HG03103 (cell line): ENCODE results near the gene PRKCD.

ENCODE experiments used
- ATAC-seq: cut with Tn5 transposase; IDR thresholded peaks from one replicate; pipeline ENCODE4 v1.9.1; 2021; ENCODE audit warnings: low read depth; ENCODE audit not compliant: unreplicated experiment

The PRKCD gene

GRCh38 chr3:53169045-53169831 lies 8.2 kb downstream of the PRKCD start:
- ATAC-seq = no peak

GRCh38 chr3:53169832-53170324 lies 8.9 kb downstream of the PRKCD start:
- ATAC-seq = no peak

DNA sequence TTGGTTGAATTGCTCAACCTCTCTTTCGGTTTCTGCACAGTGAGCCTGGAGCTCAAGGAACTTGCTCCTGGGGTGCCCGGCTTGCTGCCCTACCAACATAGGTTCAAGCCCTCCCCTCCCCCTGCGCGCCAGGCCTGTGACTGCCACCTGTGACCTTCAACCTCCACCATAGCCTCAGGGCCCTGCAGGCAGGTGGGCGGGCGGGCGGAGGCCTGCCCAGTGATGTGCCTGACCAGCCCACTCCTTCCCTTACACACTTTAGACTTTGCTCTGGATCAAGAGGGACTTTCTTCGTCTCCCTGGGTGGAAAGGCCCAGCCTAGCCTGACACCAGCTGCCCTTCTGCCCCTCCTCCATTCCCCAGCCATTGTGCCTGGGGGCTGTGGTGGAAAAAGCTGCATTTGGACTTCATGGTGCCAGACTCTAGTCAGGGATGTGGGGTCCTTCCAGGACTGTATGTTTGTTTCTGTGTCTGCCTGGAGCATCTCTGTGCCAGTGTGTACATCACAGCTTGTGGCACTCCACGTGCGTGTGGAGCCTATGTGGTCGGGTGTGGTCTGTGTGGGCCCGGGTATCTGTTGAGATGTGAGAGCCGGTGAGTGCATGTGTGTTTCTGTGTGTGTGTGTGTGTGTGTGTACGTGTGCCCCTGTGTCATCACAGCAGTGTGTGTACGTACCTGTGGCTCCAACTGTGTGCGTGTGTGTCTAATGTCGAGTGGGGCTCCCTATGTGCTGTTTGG lies 9.5 kb downstream of the PRKCD start:
- no peak for ATAC-seq

DNA sequence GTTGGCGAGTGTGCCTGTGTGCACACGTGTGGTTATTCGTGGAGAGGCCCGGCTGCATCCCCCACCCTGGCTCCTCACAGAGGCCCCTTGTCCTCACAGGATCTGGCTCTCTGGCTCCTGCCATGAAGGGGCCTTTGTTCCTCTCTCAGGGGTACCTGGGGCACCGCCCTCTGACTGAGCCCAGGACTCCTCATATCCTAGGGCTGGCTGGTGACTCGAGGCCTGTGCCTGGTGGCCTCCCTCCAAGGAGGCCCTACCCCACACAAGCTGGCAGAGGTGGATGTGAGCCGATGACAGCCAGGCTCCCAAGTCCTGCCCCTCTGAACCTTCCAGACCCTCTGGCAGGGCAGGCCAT lies 10.0 kb downstream of the PRKCD start:
- no peak for ATAC-seq

GRCh38 chr3:53171827-53172505 lies 11.0 kb downstream of the PRKCD start:
- ATAC-seq = no peak

- no peak for ATAC-seq
Measured at GRCh38 chr3:53173107-53173506, 12.1 kb downstream of the PRKCD start.

GRCh38 chr3:53174346-53175250 lies 13.6 kb downstream of the PRKCD start:
- ATAC-seq = peak; percentile 51

DNA sequence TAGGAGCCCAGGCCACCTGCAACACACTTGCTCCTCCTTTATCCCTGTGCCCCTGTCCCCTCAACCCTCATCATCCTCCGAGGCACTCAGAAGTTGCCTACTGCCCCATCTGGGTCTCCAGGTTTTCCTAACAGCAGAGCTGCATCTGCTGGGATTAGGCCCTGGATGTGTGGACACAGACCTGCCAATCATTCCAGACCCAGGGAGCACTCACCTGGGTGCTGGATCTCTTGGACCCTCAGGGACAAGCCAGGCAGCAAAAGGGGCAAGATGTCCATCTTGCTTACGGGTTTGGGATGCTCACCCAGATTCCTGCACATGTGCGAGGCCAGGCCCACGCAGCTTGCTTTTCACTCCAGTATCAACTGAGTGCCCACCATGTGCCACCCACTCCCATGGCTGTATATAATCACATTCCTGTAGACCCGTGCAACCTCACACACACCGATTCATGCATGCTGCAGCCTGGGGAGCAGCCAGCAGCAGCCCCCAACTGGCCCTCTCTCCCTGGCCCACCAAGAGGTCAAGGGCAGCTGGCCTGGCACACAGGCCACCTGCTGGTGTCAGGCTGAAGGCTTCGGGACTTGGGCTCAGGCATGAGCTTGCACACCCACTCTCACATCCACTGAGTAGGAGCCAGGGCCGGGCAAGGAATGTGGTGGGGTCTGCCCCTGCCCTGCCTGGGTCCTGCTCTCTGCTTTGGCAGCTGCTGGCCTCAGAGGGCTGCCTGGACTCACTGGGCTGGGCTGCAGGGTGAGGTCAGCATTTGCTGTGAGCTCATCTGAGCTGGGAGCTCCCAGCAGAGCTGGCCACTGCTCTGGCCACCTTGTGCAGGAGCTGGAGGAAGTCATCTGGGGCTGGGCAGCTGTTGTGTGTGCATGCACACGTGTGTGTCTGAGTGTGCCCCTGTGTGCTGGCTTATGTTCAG lies 14.9 kb downstream of the PRKCD start:
- ATAC-seq = no peak

- no peak for ATAC-seq
Measured at GRCh38 chr3:53178246-53178645, 17.2 kb downstream of the PRKCD start.

GRCh38 chr3:53179580-53179979 lies 18.6 kb downstream of the PRKCD start:
- ATAC-seq = no peak

GRCh38 chr3:53180305-53181023 lies 19.5 kb downstream of the PRKCD start:
- peak; percentile 94 for ATAC-seq

GRCh38 chr3:53181024-53181371 lies 20.0 kb downstream of the PRKCD start:
- ATAC-seq = no peak

- no peak for ATAC-seq
Measured at GRCh38 chr3:53181528-53181927, 20.5 kb downstream of the PRKCD start.

GRCh38 chr3:53182764-53183355 lies 21.9 kb downstream of the PRKCD start:
- ATAC-seq = no peak

- no peak for ATAC-seq
Measured at GRCh38 chr3:53183514-53183913, 22.5 kb downstream of the PRKCD start.

GRCh38 chr3:53184701-53185100 lies 23.7 kb downstream of the PRKCD start:
- ATAC-seq = no peak

DNA sequence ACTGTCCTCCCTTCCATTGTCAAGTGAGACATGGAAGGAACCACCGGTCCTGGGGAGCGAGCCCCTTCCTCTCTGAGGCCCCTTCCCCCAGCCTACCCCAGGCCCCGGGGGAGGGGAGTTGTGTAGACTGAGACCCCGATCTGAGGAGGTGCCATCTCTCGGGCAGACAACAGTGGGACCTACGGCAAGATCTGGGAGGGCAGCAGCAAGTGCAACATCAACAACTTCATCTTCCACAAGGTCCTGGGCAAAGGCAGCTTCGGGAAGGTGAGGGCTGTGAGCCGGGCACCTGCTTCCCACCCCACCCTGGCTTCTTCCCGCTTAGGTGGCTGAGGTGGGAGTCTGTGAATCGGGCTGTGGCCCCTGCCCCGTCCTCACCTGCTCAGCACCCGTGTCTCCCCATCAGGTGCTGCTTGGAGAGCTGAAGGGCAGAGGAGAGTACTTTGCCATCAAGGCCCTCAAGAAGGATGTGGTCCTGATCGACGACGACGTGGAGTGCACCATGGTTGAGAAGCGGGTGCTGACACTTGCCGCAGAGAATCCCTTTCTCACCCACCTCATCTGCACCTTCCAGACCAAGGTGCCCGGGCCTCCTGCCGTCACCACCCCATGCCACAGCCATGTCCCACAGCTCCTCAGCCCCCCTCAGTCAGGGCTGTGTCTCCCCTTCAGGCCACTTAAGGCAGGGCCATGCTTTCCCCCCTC lies 24.9 kb downstream of the PRKCD start:
- no peak for ATAC-seq

DNA sequence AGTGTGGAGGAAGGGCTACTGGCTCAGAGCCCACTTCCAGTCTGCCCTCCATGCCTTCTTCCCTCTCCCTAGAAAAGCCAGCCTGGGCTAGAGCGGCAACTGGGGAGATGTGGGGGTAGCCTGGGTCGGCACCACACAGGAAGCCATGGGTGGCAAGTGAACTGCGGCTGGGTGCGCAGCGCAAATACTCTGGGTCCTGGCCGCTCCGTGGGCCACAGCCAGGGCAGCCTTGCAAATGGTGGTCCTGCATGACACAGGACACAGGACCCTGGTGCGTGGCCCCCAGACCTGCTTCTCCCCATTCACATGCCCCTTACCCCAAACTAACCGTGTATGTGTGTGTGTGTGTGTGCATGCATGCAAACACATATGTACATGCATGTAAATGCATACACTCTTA lies 25.7 kb downstream of the PRKCD start:
- no peak for ATAC-seq
